SJCRH30 (cell line): ENCODE results near the gene CNTNAP2. TPM values are rescaled to one million over a fixed set of nuclear protein-coding genes. Genes with fewer than 3 reads are reported as not detected.
A peak's percentile ranks its signal among the peaks of the same experiment; 100 is the strongest.

Experiments
- DNase-seq, 2 experiments: peaks; one replicate each; pipeline ENCODE4 v3.0.0-alpha.2; 2015 to 2020
- H3K27ac ChIP-seq: fragments of 250-450 bp; sonication (Bioruptor Pico); 2 replicates; pipeline ENCODE4 v1.5.1; 2020; ENCODE audit warnings: mild to moderate bottlenecking, moderate library complexity
- H3K27me3 ChIP-seq: fragments of 250-450 bp; sonication (Bioruptor Pico); 2 replicates; pipeline ENCODE4 v1.5.1; 2020; ENCODE audit warnings: mild to moderate bottlenecking, moderate library complexity
- H3K36me3 ChIP-seq: fragments of 250-450 bp; sonication (Bioruptor Pico); 2 replicates; pipeline ENCODE4 v1.5.1; 2020; ENCODE audit warnings: mild to moderate bottlenecking, moderate library complexity
- H3K4me1 ChIP-seq: fragments of 250-450 bp; sonication (Bioruptor Pico); 2 replicates; pipeline ENCODE4 v1.5.1; 2020; ENCODE audit warnings: mild to moderate bottlenecking, moderate library complexity
- H3K4me3 ChIP-seq: fragments of 250-450 bp; sonication (Bioruptor Pico); 2 replicates; pipeline ENCODE4 v1.5.1; 2020; ENCODE audit warnings: mild to moderate bottlenecking, moderate library complexity
- H3K9me3 ChIP-seq: fragments of 250-450 bp; sonication (Bioruptor Pico); replicated peaks from 2 replicates; pipeline ENCODE4 v1.5.1; 2020; ENCODE audit warnings: mild to moderate bottlenecking, moderate library complexity
- total RNA-seq: library from RNA; depleted of rRNA; stranded (reverse); fragments of >200 nt; shearing (Covaris generic); gene quantifications from 2 replicates; pipeline ENCODE4 v1.2.3, GENCODE V29; 2014

Gene CNTNAP2
- total RNA-seq, 1 experiment from 2014 or later: not detected

GRCh38 chr7:147833557-147833956 is 1717.0 kb downstream of the CNTNAP2 start:
- peak; percentile 17 to 57 for DNase-seq
- H3K4me3 ChIP-seq: peak overlapping the region; percentile 37
- H3K27ac ChIP-seq: no peak overlapping the region
- H3K9me3 ChIP-seq: no peaks in the 10 kb centered on the region
- no peaks in the 10 kb centered on the region for H3K27me3 ChIP-seq
- no peaks in the 10 kb centered on the region for H3K4me1 ChIP-seq
- no peaks in the 10 kb centered on the region for H3K36me3 ChIP-seq

- DNase-seq: no peak
- no peak overlapping the region for H3K4me3 ChIP-seq
Measured at GRCh38 chr7:147833970-147834369, 1717.4 kb downstream of the CNTNAP2 start.

GRCh38 chr7:147852833-147853232 is 1736.2 kb downstream of the CNTNAP2 start:
- Histone ChIP-seq H3K27me3 (no peaks in the 10 kb centered on the region; the same call in 1 of the 2 replicates), H3K27ac (no peak overlapping the region), H3K9me3 (no peaks in the 10 kb centered on the region), H3K4me1 (no peaks in the 10 kb centered on the region), H3K36me3 (no peaks in the 10 kb centered on the region), H3K4me3 (no peak overlapping the region)
- DNase-seq: no peak

More at GRCh38 chr7:147833970-147834369, 1717.4 kb downstream of the CNTNAP2 start:
- Histone ChIP-seq H3K27ac (no peak overlapping the region), H3K36me3 (no peaks in the 10 kb centered on the region), H3K4me1 (no peaks in the 10 kb centered on the region), H3K9me3 (no peaks in the 10 kb centered on the region), H3K27me3 (no peaks in the 10 kb centered on the region)

GRCh38 chr7:147857152-147858140 is 1740.8 kb downstream of the CNTNAP2 start:
- no peaks in the 10 kb centered on the region for H3K36me3 ChIP-seq
- no peaks in the 10 kb centered on the region; the same call in 1 of the 2 replicates for H3K27me3 ChIP-seq
- no peaks in the 10 kb centered on the region for H3K9me3 ChIP-seq
- no peaks in the 10 kb centered on the region for H3K4me1 ChIP-seq
- no peak overlapping the region for H3K27ac ChIP-seq
- H3K4me3 ChIP-seq: no peak overlapping the region
- DNase-seq: no peak

GRCh38 chr7:147858421-147858820 is 1741.8 kb downstream of the CNTNAP2 start:
- no peak overlapping the region for H3K27ac ChIP-seq

GRCh38 chr7:147859033-147859432 is 1742.4 kb downstream of the CNTNAP2 start:
- Histone ChIP-seq H3K27me3 (no peaks in the 10 kb centered on the region; the same call in 1 of the 2 replicates), H3K9me3 (no peaks in the 10 kb centered on the region), H3K4me3 (no peak overlapping the region), H3K27ac (no peak overlapping the region), H3K4me1 (no peaks in the 10 kb centered on the region), H3K36me3 (no peaks in the 10 kb centered on the region)
- no peak for DNase-seq

More at GRCh38 chr7:147858421-147858820, 1741.8 kb downstream of the CNTNAP2 start:
- DNase-seq: no peak
- H3K27me3 ChIP-seq: no peaks in the 10 kb centered on the region; the same call in 1 of the 2 replicates
- H3K36me3 ChIP-seq: no peaks in the 10 kb centered on the region
- H3K4me3 ChIP-seq: no peak overlapping the region
- no peaks in the 10 kb centered on the region for H3K4me1 ChIP-seq
- no peaks in the 10 kb centered on the region for H3K9me3 ChIP-seq

GRCh38 chr7:147859486-147859885 is 1742.9 kb downstream of the CNTNAP2 start:
- Histone ChIP-seq H3K4me1 (no peaks in the 10 kb centered on the region), H3K4me3 (no peak overlapping the region), H3K27ac (no peak overlapping the region), H3K27me3 (no peaks in the 10 kb centered on the region; the same call in 1 of the 2 replicates), H3K36me3 (no peaks in the 10 kb centered on the region), H3K9me3 (no peaks in the 10 kb centered on the region)
- no peak for DNase-seq

GRCh38 chr7:147861058-147861716 is 1744.6 kb downstream of the CNTNAP2 start:
- Histone ChIP-seq H3K9me3 (no peaks in the 10 kb centered on the region), H3K27ac (no peak overlapping the region), H3K4me1 (no peaks in the 10 kb centered on the region), H3K27me3 (no peaks in the 10 kb centered on the region), H3K36me3 (no peaks in the 10 kb centered on the region), H3K4me3 (no peak overlapping the region)
- no peak for DNase-seq

- H3K4me1 ChIP-seq: no peaks in the 10 kb centered on the region
- H3K27me3 ChIP-seq: no peaks in the 10 kb centered on the region
- H3K9me3 ChIP-seq: no peaks in the 10 kb centered on the region
- no peaks in the 10 kb centered on the region for H3K36me3 ChIP-seq
- DNase-seq: no peak
- H3K27ac ChIP-seq: no peak overlapping the region
- no peak overlapping the region for H3K4me3 ChIP-seq
Measured at GRCh38 chr7:147861945-147862344, 1745.3 kb downstream of the CNTNAP2 start.

GRCh38 chr7:147869456-147869855 is 1752.9 kb downstream of the CNTNAP2 start:
- Histone ChIP-seq H3K4me3 (no peak overlapping the region), H3K9me3 (no peaks in the 10 kb centered on the region), H3K4me1 (no peaks in the 10 kb centered on the region), H3K36me3 (no peaks in the 10 kb centered on the region), H3K27ac (no peak overlapping the region), H3K27me3 (no peaks in the 10 kb centered on the region)
- DNase-seq: no peak

- Histone ChIP-seq H3K27me3 (peaks cover 6% of the 10 kb centered on the region), H3K4me3 (no peak overlapping the region), H3K9me3 (no peaks in the 10 kb centered on the region), H3K27ac (no peak overlapping the region), H3K36me3 (no peaks in the 10 kb centered on the region), H3K4me1 (no peaks in the 10 kb centered on the region)
- no peak for DNase-seq
Measured at GRCh38 chr7:147878912-147879661, 1762.5 kb downstream of the CNTNAP2 start.

GRCh38 chr7:147885869-147886268 is 1769.3 kb downstream of the CNTNAP2 start:
- Histone ChIP-seq H3K4me3 (no peak overlapping the region), H3K36me3 (no peaks in the 10 kb centered on the region), H3K27me3 (no peaks in the 10 kb centered on the region; the same call in 1 of the 2 replicates), H3K4me1 (no peaks in the 10 kb centered on the region), H3K27ac (no peak overlapping the region), H3K9me3 (no peaks in the 10 kb centered on the region)
- DNase-seq: peak in 1 of 2 experiments; percentile 9

GRCh38 chr7:147894271-147894670 is 1777.7 kb downstream of the CNTNAP2 start:
- no peak overlapping the region for H3K4me3 ChIP-seq
- no peaks in the 10 kb centered on the region for H3K4me1 ChIP-seq
- no peaks in the 10 kb centered on the region for H3K27me3 ChIP-seq
- H3K9me3 ChIP-seq: no peaks in the 10 kb centered on the region
- H3K36me3 ChIP-seq: no peaks in the 10 kb centered on the region
- no peak overlapping the region for H3K27ac ChIP-seq
- DNase-seq: no peak

- H3K4me1 ChIP-seq: no peaks in the 10 kb centered on the region
- H3K9me3 ChIP-seq: no peaks in the 10 kb centered on the region
- H3K27me3 ChIP-seq: no peaks in the 10 kb centered on the region
- H3K36me3 ChIP-seq: no peaks in the 10 kb centered on the region
- H3K4me3 ChIP-seq: no peak overlapping the region
- DNase-seq: no peak
- no peak overlapping the region for H3K27ac ChIP-seq
Measured at GRCh38 chr7:147896121-147896520, 1779.5 kb downstream of the CNTNAP2 start.
